Activated T-cell treated with anti-CD3 and anti-CD28 coated beads for 1 hour (primary cell): Measurements from ENCODE around the gene ATP6V0C.
A peak's percentile ranks its signal among the peaks of the same experiment; 100 is the strongest.
"Not testable (repeated sequence)": the region's sequence is repeated elsewhere in the genome, so short reads cannot be mapped to it uniquely, and the experiment has no call there.

Experiments used
- DNase-seq: peaks from one replicate; pipeline ENCODE4 v3.0.0-alpha.2; 2020; ENCODE audit warnings: low read depth

The ATP6V0C gene

DNA sequence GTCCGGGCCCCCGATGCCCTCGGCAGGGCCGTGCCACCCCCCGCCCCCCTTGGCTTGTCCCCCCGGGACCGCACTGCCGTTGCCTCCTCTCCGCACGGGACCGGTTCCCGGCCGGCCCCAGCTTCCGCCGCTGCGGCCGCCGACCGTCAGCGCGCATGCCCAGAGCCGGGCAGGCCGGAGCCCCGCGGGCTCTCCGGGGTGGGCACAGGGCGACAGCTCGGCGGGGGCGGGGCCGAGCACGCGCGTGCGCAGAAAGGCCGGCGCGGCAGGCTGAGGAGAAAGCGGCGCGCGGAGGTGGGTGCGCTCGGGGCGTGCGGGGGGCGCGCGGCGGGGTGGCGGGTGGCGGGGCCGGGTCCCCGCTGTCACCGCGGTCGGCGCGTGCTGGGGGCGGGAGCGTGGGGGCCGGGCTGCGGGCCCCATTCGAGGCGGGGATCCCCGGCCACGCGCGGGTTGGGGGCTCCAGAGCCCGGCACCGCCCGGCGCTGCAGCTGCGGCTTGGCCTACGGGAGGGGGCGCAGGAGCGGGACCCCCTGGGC lies 38.8 kb upstream of the ATP6V0C start, which contains the start of gene TBC1D24:
Gene TBC1D24 (plus strand): TSS at position 251 of the 536 bp plus-strand sequence. CDS start 21,022 bp downstream, outside the sequence.
- peak; percentile 69 for DNase-seq

DNA sequence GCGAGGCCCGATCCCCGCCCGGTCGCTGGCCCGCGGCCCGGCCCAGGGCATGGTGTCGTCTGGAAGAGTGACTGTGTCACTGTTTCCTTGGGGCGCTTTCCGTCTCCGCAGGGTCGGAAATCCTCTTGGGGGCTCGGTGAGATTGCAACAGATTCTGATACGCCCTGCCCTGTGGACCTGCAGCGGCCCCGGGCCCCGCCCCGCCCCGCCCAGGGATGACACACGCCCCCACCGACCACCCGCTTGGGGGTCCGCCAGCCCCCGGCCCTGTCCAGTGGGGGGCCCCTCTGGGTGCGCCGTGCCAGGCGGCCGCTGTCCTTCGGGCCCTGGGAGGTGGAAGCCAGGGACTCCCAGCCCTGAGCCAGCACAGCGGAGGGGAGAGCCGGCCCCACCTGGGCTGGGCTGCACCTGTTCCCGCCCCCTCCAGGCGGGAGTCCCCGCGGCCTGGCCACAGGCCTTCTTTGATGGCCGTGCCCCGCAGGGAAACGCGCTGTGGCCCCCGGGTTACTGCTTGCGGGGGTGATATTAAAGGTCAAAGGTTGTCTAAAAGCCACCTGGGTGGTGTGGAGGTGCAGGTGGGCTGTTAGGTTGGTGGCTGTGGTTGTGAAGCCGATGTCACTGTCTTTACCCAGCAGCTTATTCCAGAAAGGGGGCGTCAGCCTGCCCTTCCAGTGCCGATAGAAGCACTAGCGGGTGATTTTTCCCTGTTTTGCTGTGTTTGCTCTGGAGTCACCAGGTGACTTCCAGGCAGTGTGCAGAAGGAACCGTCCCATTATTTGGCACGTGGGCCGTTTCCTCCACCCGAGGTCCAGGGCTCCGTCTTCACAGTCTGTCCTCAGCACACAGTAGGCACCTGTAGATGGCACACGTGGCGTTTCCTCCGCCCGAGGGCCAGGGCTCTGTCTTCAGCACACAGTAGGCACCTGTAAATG lies 38.1 kb upstream of the ATP6V0C start:
- no peak for DNase-seq

DNA sequence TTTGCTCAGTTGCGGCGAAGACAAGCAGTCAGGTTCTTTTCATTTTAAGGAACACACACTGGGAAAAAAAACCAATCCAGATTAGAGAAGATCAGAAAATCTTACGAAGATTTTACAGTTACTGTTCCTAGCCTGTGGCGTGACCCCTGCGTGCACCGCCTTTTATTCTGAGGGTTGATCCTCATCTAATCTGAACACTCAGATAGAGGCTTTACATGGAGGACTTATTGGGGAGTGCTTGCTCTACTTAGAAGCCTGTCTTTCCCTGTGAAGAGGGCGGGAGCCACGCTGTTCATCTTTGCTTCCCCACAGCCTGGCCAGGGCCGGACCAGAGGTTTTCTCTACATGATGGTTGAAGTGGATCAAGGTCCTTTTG lies 37.4 kb upstream of the ATP6V0C start:
- no peak for DNase-seq

DNA sequence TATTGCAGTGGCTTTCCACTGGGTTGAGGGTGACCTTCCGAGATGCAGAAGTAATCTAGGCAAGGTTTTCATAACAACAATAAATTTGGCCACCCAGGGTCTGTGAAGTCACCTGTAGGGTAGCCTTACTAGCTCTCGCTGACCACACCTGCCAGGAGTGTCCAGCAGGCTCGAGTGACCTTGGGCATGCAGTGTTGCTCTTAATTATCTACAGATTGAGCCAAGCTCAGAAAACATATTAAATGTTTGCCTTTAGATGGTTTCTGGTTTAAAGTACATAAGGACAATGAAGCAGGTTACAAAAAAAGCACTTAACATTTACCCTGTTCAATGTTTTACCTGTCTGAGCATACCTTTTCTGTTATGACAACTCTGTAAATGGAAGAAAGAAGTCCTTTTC lies 37.0 kb upstream of the ATP6V0C start:
- DNase-seq: no peak

GRCh38 chr16:2477327-2477726 lies 36.4 kb upstream of the ATP6V0C start:
- no peak for DNase-seq

- DNase-seq: no peak
These were observed 35.5 kb upstream of the ATP6V0C start for GRCh38 chr16:2478279-2478678.

DNA sequence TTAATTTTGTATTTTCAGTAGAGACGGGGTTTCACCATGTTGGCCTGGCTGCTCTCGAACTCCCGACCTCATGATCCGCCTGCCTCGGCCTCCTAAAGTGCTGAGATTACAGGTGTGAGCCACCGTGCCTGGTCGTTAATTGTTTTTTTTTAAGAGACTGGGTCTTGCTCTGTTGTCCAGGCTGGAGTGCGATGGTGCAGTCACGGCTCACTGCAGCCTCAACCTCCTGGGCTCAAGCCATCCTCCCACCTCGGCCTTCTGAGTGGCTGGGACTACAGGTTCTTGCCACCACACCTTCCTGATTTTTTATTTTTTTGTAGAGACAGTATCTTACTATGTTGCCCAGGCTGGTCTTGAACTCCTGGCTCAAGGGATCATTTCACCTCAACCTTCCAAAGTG lies 33.8 kb upstream of the ATP6V0C start:
- DNase-seq: not testable (repeated sequence)

- DNase-seq: no peak
These were observed 32.8 kb upstream of the ATP6V0C start for GRCh38 chr16:2480948-2481347.

GRCh38 chr16:2481676-2482075 lies 32.1 kb upstream of the ATP6V0C start:
- no peak for DNase-seq

DNA sequence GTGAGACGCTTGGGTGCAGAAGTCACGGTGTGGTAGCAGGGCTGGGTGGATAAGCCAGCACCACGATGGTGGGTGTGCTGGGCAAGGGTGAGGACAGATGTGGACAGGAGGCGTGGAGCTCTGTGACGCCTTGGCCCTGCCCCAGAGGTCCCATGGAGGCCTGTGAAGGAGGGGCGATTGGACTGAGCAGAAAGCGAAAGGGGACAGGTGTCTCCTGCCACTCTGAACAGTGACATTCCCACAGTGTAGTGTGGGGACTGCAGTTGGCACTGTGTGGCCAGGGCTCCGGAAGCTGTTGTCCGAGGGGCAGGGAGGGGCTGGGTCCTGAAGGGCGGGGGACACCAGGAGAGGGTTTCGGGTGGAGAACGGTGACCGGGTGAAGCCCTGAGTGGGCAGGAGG lies 31.5 kb upstream of the ATP6V0C start:
- no peak for DNase-seq

- DNase-seq: no peak
These were observed 30.8 kb upstream of the ATP6V0C start for GRCh38 chr16:2482708-2483534.

GRCh38 chr16:2483939-2484897 lies 29.5 kb upstream of the ATP6V0C start:
- no peak for DNase-seq

GRCh38 chr16:2484898-2485508 lies 28.7 kb upstream of the ATP6V0C start:
- DNase-seq: no peak

- DNase-seq: no peak
These were observed 27.8 kb upstream of the ATP6V0C start for GRCh38 chr16:2485811-2486507.

GRCh38 chr16:2486645-2487516 lies 26.9 kb upstream of the ATP6V0C start:
- peak; percentile 69 for DNase-seq

- DNase-seq: no peak
These were observed 26.3 kb upstream of the ATP6V0C start for GRCh38 chr16:2487517-2487842.

DNA sequence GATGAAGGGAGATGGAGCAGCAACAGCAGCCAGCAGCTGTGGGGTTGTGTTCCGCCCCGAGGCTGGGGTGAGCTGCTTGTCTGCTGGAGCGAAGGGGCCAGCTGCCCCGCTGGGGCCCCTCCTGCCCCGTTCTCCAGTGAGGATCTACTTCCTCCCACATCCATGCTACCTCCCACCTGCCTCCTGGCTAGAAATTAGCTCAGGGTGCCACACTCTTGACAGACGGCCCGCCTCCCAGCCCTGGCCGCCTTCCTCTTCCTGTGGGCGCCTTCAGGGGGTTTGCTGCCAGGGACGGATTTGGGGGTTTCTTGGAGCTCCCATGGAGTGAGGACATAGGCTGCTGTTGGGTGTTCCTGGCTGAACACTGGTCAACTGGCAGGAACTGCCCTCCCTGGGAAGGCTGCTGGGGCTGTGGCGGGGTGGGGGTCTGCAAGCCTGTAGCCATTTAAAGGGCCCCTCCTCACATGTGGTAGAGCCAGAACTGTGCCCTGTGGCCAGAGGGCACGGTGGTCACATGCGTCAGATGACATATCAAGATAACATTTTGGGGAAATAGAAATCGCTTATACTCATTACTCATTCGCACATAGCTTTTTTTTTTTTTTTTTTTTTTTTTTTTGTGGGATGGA lies 25.7 kb upstream of the ATP6V0C start:
- no peak for DNase-seq

- DNase-seq: no peak
These were observed 24.2 kb upstream of the ATP6V0C start for GRCh38 chr16:2489581-2489980.
